GM21390 (cell line): ENCODE results near the gene SRRM3.
"Not testable (repeated sequence)": the region's sequence is repeated elsewhere in the genome, so short reads cannot be mapped to it uniquely, and the experiment has no call there.

Experiments
- ATAC-seq: cut with Tn5 transposase; IDR thresholded peaks from one replicate; pipeline ENCODE4 v1.9.1; 2021; ENCODE audit not compliant: unreplicated experiment

SRRM3 gene

GRCh38 chr7:76189276-76189675 lies 12.4 kb upstream of the SRRM3 start:
- no peak for ATAC-seq

GRCh38 chr7:76191783-76192240 lies 9.9 kb upstream of the SRRM3 start:
- no peak for ATAC-seq

- ATAC-seq = no peak
Observed at GRCh38 chr7:76193466-76193865, 8.2 kb upstream of the SRRM3 start.

- no peak for ATAC-seq
Observed at GRCh38 chr7:76193883-76194282, 7.8 kb upstream of the SRRM3 start.

GRCh38 chr7:76196786-76197185 lies 4.9 kb upstream of the SRRM3 start:
- no peak for ATAC-seq

GRCh38 chr7:76198202-76198601 lies 3.5 kb upstream of the SRRM3 start:
- ATAC-seq = no peak

- no peak for ATAC-seq
Observed at GRCh38 chr7:76202666-76203030, 952 bp downstream of the SRRM3 start.

GRCh38 chr7:76204147-76204546 lies 2.5 kb downstream of the SRRM3 start:
- no peak for ATAC-seq

GRCh38 chr7:76206633-76207032 lies 4.9 kb downstream of the SRRM3 start:
- no peak for ATAC-seq

- ATAC-seq = no peak
Observed at GRCh38 chr7:76209310-76209709, 7.6 kb downstream of the SRRM3 start.

GRCh38 chr7:76211216-76211615 lies 9.5 kb downstream of the SRRM3 start:
- no peak for ATAC-seq

- not testable (repeated sequence) for ATAC-seq
Observed at GRCh38 chr7:76215349-76215748, 13.7 kb downstream of the SRRM3 start.

- no peak for ATAC-seq
Observed at GRCh38 chr7:76216381-76217082, 14.8 kb downstream of the SRRM3 start.

- ATAC-seq = no peak
Observed at GRCh38 chr7:76217942-76218566, 16.4 kb downstream of the SRRM3 start.

GRCh38 chr7:76220185-76221057 lies 18.7 kb downstream of the SRRM3 start:
- ATAC-seq = no peak

GRCh38 chr7:76222333-76222732 lies 20.6 kb downstream of the SRRM3 start:
- no peak for ATAC-seq

GRCh38 chr7:76222839-76223238 lies 21.1 kb downstream of the SRRM3 start:
- no peak for ATAC-seq

- ATAC-seq = no peak
Observed at GRCh38 chr7:76223286-76223972, 21.7 kb downstream of the SRRM3 start.

- no peak for ATAC-seq
Observed at GRCh38 chr7:76224695-76225094, 23.0 kb downstream of the SRRM3 start.

GRCh38 chr7:76225379-76225778 lies 23.7 kb downstream of the SRRM3 start:
- no peak for ATAC-seq

- ATAC-seq = no peak
Observed at GRCh38 chr7:76225951-76226350, 24.3 kb downstream of the SRRM3 start.
